Ovary (tissue), 9 donors: Measurements from ENCODE around the gene CACNA2D3. TPM values are rescaled to one million over a fixed set of nuclear protein-coding genes. Genes with fewer than 3 reads are reported as not detected.
A peak's percentile ranks its signal among the peaks of the same experiment; 100 is the strongest.

Experiments
- DNase-seq, 5 donors: peaks; one replicate each; pipeline ENCODE4 v3.0.0-alpha.2; 2019 to 2020
- H3K27ac ChIP-seq, 2 donors: fragments of 200-600 bp; one replicate each; pipeline versions ENCODE4 v1.5.1 to v1.8.0; 2019 to 2022
- H3K27me3 ChIP-seq: fragments of 200-600 bp; one replicate; pipeline ENCODE4 v1.8.0; 2022
- H3K36me3 ChIP-seq: fragments of 200-600 bp; sonication (generic); one replicate; pipeline ENCODE4 v1.5.1; 2019
- H3K4me1 ChIP-seq: one replicate; pipeline ENCODE4 v1.8.1; 2013; ENCODE audit warnings: mild to moderate bottlenecking, moderate library complexity; ENCODE audit not compliant: insufficient read depth
- H3K4me3 ChIP-seq: fragments of 200-600 bp; sonication (generic); one replicate; pipeline ENCODE4 v1.5.1; 2017
- H3K9me3 ChIP-seq, 2 donors: fragments of 200-600 bp in 1 of 2; sonication (generic) in 1 of 2; one replicate each; pipeline versions ENCODE4 v1.5.1 to v1.8.1; 2013 to 2019; ENCODE audit warnings: mild to moderate bottlenecking in 1 of 2, moderate library complexity in 1 of 2
- EP300 ChIP-seq: sonication (generic); formaldehyde crosslinking; IDR thresholded peaks from one replicate; pipeline ENCODE4 v1.6.1; 2017; ENCODE audit warnings: antibody characterized with exemption
- POLR2A ChIP-seq: fragments of 450-650 bp; IDR thresholded peaks from one replicate; pipeline ENCODE4 v1.6.1; 2017; ENCODE audit warnings: antibody characterized with exemption, mild to moderate bottlenecking, moderate library complexity
- WGBS, 3 donors: extraction: QIAGEN DNeasy Blood & Tissue Kit in 1 of 3; methylation state at CpG; one replicate each; pipeline versions ENCODE4 v1.1.5 to v1.1.7; 2013 to 2017; 5-methylcytosine and 5-hydroxymethylcytosine counted together
- intact Hi-C, 4 donors: fragments of 100-400 bp; cut with DNase I; formaldehyde crosslinking; loops; one replicate each; pipeline versions ENCODE4 v1.11.0 to v1.15.1; 2022 to 2023
- polyA plus RNA-seq, 2 donors: library from polyadenylated mRNA; stranded (reverse); fragments of 200-250 nt in 1 of 2; fragments of 350-450 nt in 1 of 2; fragmentation: Illumina TruSeq in 1 of 2; extraction: RNeasy Lipid Tissue Mini Kit (QIAGEN cat#74804) in 1 of 2; gene quantifications; one replicate each; pipeline ENCODE4 v1.2.3, GENCODE V29; 2013 to 2014
- total RNA-seq, 7 donors: library from RNA; depleted of rRNA in 2 of 7; stranded (reverse); fragments of >200 nt in 2 of 7; fragmentation: NEBNext Ultra II Directional in 3 of 7; extraction: Animal tissue kit (Norgen Biotek cat#: 25700) in 3 of 7; gene quantifications; one replicate each; pipeline versions ENCODE4 v1.1.0 to v1.2.4, GENCODE V29; 2016 to 2023
- TF ChIP-seq, protein P1 (sequence below), 3 donors: fragments of 450-650 bp in 2 of 3; fragments of 200-600 bp in 1 of 3; IDR thresholded peaks; one replicate each; pipeline versions ENCODE4 v1.5.1 to v1.8.0; 2016 to 2022; ENCODE audit warnings: antibody characterized with exemption in 3 of 3, mild to moderate bottlenecking in 1 of 3
- donor health status: DM: no; HTN: no; CAD: no; lungs with moderate emphysema.
- donor health status: DM: no; HTN: no; CAD: no.
- donor health status: Bipolar disorder and iron deficiency.
- donor health status: DM: yes; HTN: yes; CAD: no.
- donor health status: DM: no; HTN: no; CAD: no.
- donor health status: DM: yes; HTN: yes; CAD: no.

CACNA2D3 gene
- total and polyA plus RNA-seq, 9 donors: 2.0 to 10.1 (median 4.7) TPM

DNA sequence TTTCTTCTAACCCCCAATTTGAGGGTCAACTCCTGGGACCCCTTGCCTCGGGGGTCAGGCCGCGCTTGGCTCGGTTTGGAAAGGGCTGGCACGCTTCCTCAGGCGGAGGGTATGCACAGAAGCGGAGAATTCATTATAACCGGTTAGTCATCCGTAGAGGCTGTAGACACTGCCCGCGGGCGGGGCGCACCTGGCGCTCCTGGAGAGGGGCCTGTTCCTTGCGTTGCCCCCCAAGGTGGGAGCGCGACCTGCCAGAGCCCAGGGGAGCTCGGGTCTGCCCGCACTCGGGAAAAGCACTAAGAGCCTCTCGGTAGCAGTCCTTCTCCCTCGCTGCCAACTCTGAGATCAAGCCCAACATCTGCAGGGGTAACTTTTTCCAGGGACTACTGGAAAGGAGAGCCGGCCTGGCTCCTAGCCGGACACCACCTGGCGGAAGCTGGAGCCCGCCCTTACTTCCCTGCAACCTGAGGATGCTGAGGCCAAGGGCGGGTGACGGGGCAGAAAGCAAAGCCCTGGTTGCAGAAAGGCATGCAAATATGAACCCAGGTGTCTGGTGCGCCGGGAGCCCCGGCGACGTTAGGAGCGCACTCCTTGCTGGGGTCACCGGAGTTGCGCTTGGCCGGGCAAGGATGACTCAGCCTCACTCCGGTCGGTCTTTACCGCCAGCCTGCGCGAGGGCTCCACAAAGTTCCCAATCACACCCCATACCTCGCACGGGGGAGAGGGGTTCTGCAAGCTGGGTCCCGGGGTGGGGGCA, 1.5 kb upstream of the CACNA2D3 start:
- Histone ChIP-seq H3K27me3 (no peaks in the 10 kb centered on the region), H3K9me3 (no peaks in the 10 kb centered on the region), H3K27ac (no peak overlapping the region), H3K4me3 (peak overlapping the region; percentile 55), H3K4me1 (no peaks in the 10 kb centered on the region), H3K36me3 (no peaks in the 10 kb centered on the region)
- 1 to 5% (median 2%) methylated on average over 34 to 45 of the region's 45 CpGs for WGBS, 3 donors
- peak; percentile 24 to 48 (median 42) for DNase-seq
- TF ChIP-seq POLR2A (no peak), EP300 (no peak)
- TF ChIP-seq, protein P1, sequence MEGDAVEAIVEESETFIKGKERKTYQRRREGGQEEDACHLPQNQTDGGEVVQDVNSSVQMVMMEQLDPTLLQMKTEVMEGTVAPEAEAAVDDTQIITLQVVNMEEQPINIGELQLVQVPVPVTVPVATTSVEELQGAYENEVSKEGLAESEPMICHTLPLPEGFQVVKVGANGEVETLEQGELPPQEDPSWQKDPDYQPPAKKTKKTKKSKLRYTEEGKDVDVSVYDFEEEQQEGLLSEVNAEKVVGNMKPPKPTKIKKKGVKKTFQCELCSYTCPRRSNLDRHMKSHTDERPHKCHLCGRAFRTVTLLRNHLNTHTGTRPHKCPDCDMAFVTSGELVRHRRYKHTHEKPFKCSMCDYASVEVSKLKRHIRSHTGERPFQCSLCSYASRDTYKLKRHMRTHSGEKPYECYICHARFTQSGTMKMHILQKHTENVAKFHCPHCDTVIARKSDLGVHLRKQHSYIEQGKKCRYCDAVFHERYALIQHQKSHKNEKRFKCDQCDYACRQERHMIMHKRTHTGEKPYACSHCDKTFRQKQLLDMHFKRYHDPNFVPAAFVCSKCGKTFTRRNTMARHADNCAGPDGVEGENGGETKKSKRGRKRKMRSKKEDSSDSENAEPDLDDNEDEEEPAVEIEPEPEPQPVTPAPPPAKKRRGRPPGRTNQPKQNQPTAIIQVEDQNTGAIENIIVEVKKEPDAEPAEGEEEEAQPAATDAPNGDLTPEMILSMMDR (IDR thresholded peaks at IDR 0.05): no peak
- intact Hi-C loops: no loop called here

DNA sequence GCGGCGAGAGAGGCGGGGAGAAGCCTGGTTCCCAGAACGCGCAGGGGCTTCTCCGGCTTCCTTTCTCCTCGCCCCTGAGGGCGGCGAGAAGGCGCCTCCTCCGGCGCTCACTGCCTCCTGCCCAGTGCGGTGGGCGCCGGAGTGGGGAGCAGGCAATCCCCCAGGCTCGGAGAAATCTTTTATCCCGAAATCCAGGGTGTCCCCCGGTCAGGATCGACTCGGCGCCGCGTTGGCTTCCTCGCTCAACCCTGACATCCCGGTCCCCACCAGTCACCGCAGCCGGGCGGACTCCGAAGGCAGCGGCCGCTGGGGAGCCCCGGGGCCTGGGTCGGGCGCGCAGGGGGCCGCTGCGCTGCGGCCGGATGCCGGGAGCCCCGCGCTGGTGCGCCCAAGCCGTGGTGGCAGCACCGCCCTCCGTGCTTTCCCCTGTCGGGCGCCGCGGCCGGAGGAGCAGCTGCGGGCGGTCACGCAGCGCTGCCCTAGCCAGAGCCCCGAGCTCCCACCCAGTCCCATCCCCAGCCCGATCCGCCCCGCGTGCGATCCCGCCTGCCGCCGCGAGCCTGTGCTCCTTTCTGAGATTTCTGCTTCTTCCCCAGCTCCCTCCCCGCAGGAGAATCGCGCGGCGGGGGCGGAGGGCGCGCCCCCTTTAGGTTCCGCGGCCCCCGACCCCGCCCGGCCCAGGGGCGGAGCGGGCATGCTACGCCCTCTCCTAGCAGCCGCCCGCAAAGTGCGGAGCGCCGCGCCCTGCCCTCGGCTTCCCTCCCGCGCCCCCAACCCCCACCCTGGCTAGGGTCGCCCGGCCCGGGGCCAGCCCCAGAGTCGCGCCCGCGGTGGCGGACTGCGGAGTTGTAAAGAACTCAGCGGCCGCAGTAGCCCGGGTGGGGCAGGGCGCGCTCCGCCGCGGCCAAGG, 683 bp upstream of the CACNA2D3 start:
- Histone ChIP-seq H3K4me3 (peak overlapping the region; percentile 55), H3K4me1 (no peaks in the 10 kb centered on the region), H3K27me3 (no peaks in the 10 kb centered on the region), H3K27ac (peak overlapping the region; percentile 66 to 82), H3K36me3 (no peaks in the 10 kb centered on the region), H3K9me3 (no peaks in the 10 kb centered on the region)
- TF ChIP-seq, protein P1 (IDR thresholded peaks at IDR 0.05): no peak
- TF ChIP-seq POLR2A (no peak), EP300 (no peak)
- DNase-seq: peak in 3 of 5 donors; percentile 20 to 52 (median 44)
- 0% methylated on average over 32 to 107 of the region's 107 CpGs for WGBS, 3 donors
- intact Hi-C loops: no loop called here

DNA sequence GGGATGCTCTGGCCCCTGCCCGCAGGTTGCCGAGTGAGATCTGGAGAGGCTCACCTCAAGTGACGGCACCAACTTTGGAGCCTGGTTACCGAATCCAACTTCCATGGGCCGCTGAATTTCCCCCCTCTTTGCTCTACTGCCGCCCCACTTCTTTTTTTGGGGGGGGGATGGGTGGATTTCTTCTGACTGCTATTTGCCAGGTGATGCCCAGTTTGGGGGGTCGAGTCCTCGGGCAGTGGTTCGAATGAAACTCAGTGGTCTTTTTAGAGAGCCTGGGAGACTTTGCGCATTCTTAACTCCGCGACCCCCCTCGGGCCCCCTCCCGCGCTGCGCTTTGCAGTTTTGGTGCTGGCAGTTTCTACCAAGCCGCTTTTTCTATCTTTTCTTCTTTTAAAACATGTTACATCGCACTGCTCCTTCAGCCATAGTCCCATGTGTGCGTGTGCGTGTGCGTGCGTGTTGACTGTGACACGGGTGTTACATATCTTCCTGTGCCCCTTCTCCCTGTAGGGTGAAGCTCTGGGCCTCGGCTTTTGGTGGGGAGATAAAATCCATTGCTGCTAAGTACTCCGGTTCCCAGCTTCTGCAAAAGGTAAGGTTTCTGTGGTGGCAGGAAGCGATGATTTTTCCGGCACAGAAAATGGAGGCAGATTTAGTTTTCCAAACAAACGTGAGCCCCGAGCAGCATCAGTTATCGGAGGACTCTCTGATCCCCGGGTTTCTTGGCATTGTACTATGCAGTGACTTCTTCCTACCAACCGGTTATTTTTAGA, 837 bp downstream of the CACNA2D3 start:
- Histone ChIP-seq H3K4me3 (peak overlapping the region; percentile 55), H3K36me3 (no peaks in the 10 kb centered on the region), H3K4me1 (no peaks in the 10 kb centered on the region), H3K27me3 (no peaks in the 10 kb centered on the region), H3K27ac (peak overlapping the region; percentile 82 to 84), H3K9me3 (no peaks in the 10 kb centered on the region)
- 0 to 1% (median 1%) methylated on average over 30 to 32 of the region's 32 CpGs for WGBS, 3 donors
- DNase-seq: peak in 4 of 5 donors; percentile 17 to 45 (median 39)
- intact Hi-C loops: no loop called here
- TF ChIP-seq EP300: no peak
- no peak for TF ChIP-seq POLR2A
- TF ChIP-seq, protein P1 (IDR thresholded peaks at IDR 0.05): no peak

DNA sequence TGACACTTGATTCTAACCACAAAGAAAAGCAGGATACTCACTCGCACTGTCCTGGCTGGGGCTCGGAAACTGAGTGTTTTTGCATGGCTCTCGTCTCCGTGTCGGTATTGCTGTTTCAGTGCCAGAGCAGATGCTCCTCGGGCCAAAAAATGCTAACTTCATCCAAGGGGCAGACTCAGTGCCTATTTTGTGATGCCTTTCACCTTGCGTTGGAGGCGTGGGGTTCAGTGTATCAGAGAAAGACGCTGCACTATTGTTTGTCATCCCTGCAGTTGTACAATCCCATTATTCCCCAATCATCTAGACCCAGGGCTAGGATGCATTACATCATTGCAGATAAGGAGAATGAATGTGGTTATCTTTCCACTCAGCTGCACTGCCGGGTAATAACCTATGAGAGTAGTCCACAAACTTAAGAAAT, 1.4 kb downstream of the CACNA2D3 start:
- Histone ChIP-seq H3K4me1 (no peaks in the 10 kb centered on the region), H3K36me3 (no peaks in the 10 kb centered on the region), H3K27me3 (no peaks in the 10 kb centered on the region), H3K4me3 (no peak overlapping the region), H3K27ac (peak overlapping the region in 1 of 2 donors; percentile 84), H3K9me3 (no peaks in the 10 kb centered on the region)
- WGBS, 3 donors: 4 to 6% (median 6%) methylated on average over 10 of the region's 10 CpGs
- intact Hi-C loops: no loop called here
- peak in 2 of 5 donors; percentile 11 to 26 for DNase-seq
- no peak for TF ChIP-seq POLR2A
- TF ChIP-seq, protein P1 (IDR thresholded peaks at IDR 0.05): no peak
- no peak for TF ChIP-seq EP300
